HEK293 (cell line): ENCODE results near the gene TDRD10.

Experiments
- BCL11B ChIP-seq: fragments of 450-650 bp; formaldehyde crosslinking; IDR thresholded peaks from 2 replicates; pipeline ENCODE4 v1.5.1; 2016; ENCODE audit warnings: low read depth, missing biosample characterization, missing genetic modification characterization
- ELK4 ChIP-seq: IDR thresholded peaks from 2 replicates; pipeline ENCODE4 v1.6.1; 2011; ENCODE audit warnings: mild to moderate bottlenecking, low read depth, low read length, borderline replicate concordance
- KLF17 ChIP-seq: fragments of 450-650 bp; formaldehyde crosslinking; IDR thresholded peaks from 2 replicates; pipeline ENCODE4 v1.5.1; 2016; ENCODE audit warnings: missing biosample characterization, missing genetic modification characterization
- PRDM1 ChIP-seq: fragments of 450-650 bp; formaldehyde crosslinking; IDR thresholded peaks from 2 replicates; pipeline ENCODE4; 2016; ENCODE audit warnings: missing biosample characterization, missing genetic modification characterization
- SCRT2 ChIP-seq: fragments of 450-650 bp; formaldehyde crosslinking; IDR thresholded peaks from 2 replicates; pipeline ENCODE4 v1.5.1; 2016; ENCODE audit warnings: missing biosample characterization, missing genetic modification characterization
- SP2 ChIP-seq: fragments of 450-650 bp; formaldehyde crosslinking; IDR thresholded peaks from 2 replicates; pipeline ENCODE4 v1.5.1; 2016; ENCODE audit warnings: missing biosample characterization, missing genetic modification characterization
- ZBTB17 ChIP-seq: fragments of 450-650 bp; formaldehyde crosslinking; IDR thresholded peaks from 2 replicates; pipeline ENCODE4 v1.5.1; 2016; ENCODE audit warnings: missing biosample characterization, missing genetic modification characterization
- ZBTB21 ChIP-seq: fragments of 450-650 bp; formaldehyde crosslinking; IDR thresholded peaks from 2 replicates; pipeline ENCODE4 v1.5.1; 2017; ENCODE audit warnings: missing biosample characterization, missing genetic modification characterization
- ZBTB26 ChIP-seq: fragments of 450-650 bp; formaldehyde crosslinking; optimal IDR thresholded peaks from 2 replicates; pipeline ENCODE3; 2016; ENCODE audit warnings: missing biosample characterization, mild to moderate bottlenecking, missing genetic modification characterization
- ZBTB48 ChIP-seq: fragments of 450-650 bp; formaldehyde crosslinking; IDR thresholded peaks from 2 replicates; pipeline ENCODE4 v1.5.1; 2016; ENCODE audit warnings: missing biosample characterization, missing genetic modification characterization
- ZFP37 ChIP-seq: fragments of 450-650 bp; formaldehyde crosslinking; IDR thresholded peaks from 2 replicates; pipeline ENCODE4 v1.5.1; 2016; ENCODE audit warnings: missing biosample characterization, missing genetic modification characterization
- ZNF184 ChIP-seq: fragments of 450-650 bp; IDR thresholded peaks from 2 replicates; pipeline ENCODE4 v1.5.1; 2018; ENCODE audit warnings: missing biosample characterization, mild to moderate bottlenecking, missing genetic modification characterization
- ZNF19 ChIP-seq: fragments of 450-650 bp; formaldehyde crosslinking; IDR thresholded peaks from 2 replicates; pipeline ENCODE4; 2016; ENCODE audit warnings: missing biosample characterization, missing genetic modification characterization, low read depth
- ZNF211 ChIP-seq: fragments of 450-650 bp; formaldehyde crosslinking; IDR thresholded peaks from 2 replicates; pipeline ENCODE4 v1.5.1; 2016; ENCODE audit warnings: low read depth, missing biosample characterization, missing genetic modification characterization
- ZNF24 ChIP-seq: fragments of 450-650 bp; formaldehyde crosslinking; IDR thresholded peaks from 2 replicates; pipeline ENCODE4 v1.5.1; 2016; ENCODE audit warnings: missing biosample characterization, missing genetic modification characterization
- ZNF335 ChIP-seq: fragments of 450-650 bp; formaldehyde crosslinking; conservative IDR thresholded peaks from 2 replicates; pipeline ENCODE4 v1.5.1; 2016; ENCODE audit warnings: missing biosample characterization, missing genetic modification characterization
- ZNF362 ChIP-seq: fragments of 450-650 bp; formaldehyde crosslinking; IDR thresholded peaks from 2 replicates; pipeline ENCODE4 v1.5.1; 2016; ENCODE audit warnings: missing biosample characterization, missing genetic modification characterization
- ZNF391 ChIP-seq: fragments of 450-650 bp; formaldehyde crosslinking; IDR thresholded peaks from 2 replicates; pipeline ENCODE4 v1.5.1; 2016; ENCODE audit warnings: low read depth, missing biosample characterization, missing genetic modification characterization, borderline replicate concordance
- ZNF398 ChIP-seq: fragments of 450-650 bp; formaldehyde crosslinking; IDR thresholded peaks from 2 replicates; pipeline ENCODE4 v1.5.1; 2017; ENCODE audit warnings: missing biosample characterization, missing genetic modification characterization
- ZNF404 ChIP-seq: fragments of 450-650 bp; formaldehyde crosslinking; IDR thresholded peaks from 2 replicates; pipeline ENCODE4 v1.5.1; 2017; ENCODE audit warnings: missing biosample characterization, missing genetic modification characterization
- ZNF513 ChIP-seq: fragments of 450-650 bp; IDR thresholded peaks from 2 replicates; pipeline ENCODE4 v1.5.1; 2018; ENCODE audit warnings: missing biosample characterization, missing genetic modification characterization
- ZNF529 ChIP-seq: fragments of 450-650 bp; formaldehyde crosslinking; IDR thresholded peaks from 2 replicates; pipeline ENCODE4 v1.5.1; 2017; ENCODE audit warnings: missing genetic modification characterization, missing biosample characterization; ENCODE audit not compliant: insufficient replicate concordance
- ZNF560 ChIP-seq: fragments of 450-650 bp; formaldehyde crosslinking; IDR thresholded peaks from 2 replicates; pipeline ENCODE4 v1.5.1; 2017; ENCODE audit warnings: missing biosample characterization, missing genetic modification characterization, borderline replicate concordance
- ZNF561 ChIP-seq: fragments of 450-650 bp; IDR thresholded peaks from 2 replicates; pipeline ENCODE4 v1.5.1; 2018; ENCODE audit warnings: missing biosample characterization, missing genetic modification characterization, borderline replicate concordance
- ZNF580 ChIP-seq: fragments of 450-650 bp; formaldehyde crosslinking; IDR thresholded peaks from 2 replicates; pipeline ENCODE4 v1.5.1; 2016; ENCODE audit warnings: missing biosample characterization, missing genetic modification characterization
- ZNF596 ChIP-seq: fragments of 450-650 bp; IDR thresholded peaks from 2 replicates; pipeline ENCODE4 v1.5.0; 2018; ENCODE audit warnings: missing biosample characterization, mild to moderate bottlenecking, missing genetic modification characterization, moderate library complexity
- ZNF610 ChIP-seq: fragments of 450-650 bp; formaldehyde crosslinking; IDR thresholded peaks from 2 replicates; pipeline ENCODE4 v1.5.1; 2016; ENCODE audit warnings: missing biosample characterization, missing genetic modification characterization, borderline replicate concordance
- ZNF639 ChIP-seq: fragments of 450-650 bp; formaldehyde crosslinking; IDR thresholded peaks from 2 replicates; pipeline ENCODE4 v1.5.1; 2016; ENCODE audit warnings: missing biosample characterization, missing genetic modification characterization
- ZSCAN16 ChIP-seq: fragments of 450-650 bp; formaldehyde crosslinking; IDR thresholded peaks from 2 replicates; pipeline ENCODE4 v1.5.1; 2016; ENCODE audit warnings: missing biosample characterization, missing genetic modification characterization
- ZXDB ChIP-seq: fragments of 450-650 bp; formaldehyde crosslinking; IDR thresholded peaks from 2 replicates; pipeline ENCODE4 v1.5.1; 2016; ENCODE audit warnings: missing biosample characterization, missing genetic modification characterization

The TDRD10 gene

GRCh38 chr1:154483941-154484803 is 17.8 kb upstream of the TDRD10 start (continued):
- peak; percentile 90 for TF ChIP-seq ZNF639 (tag by site-specific recombination)
- TF ChIP-seq ZBTB21 (tag by site-specific recombination): peak; percentile 79
- 0 out of 2 replicates have a peak, but pooled peaks have one; percentile 15 for TF ChIP-seq ZNF19 (tag by site-specific recombination)
- TF ChIP-seq ZNF529: no peak
- peak; percentile 91; the same call in 1 of the 2 replicates for TF ChIP-seq ZNF24 (tag by site-specific recombination)
- no peak for TF ChIP-seq ZNF404 (tag by site-specific recombination)
- peak; percentile 38; the same call in 1 of the 2 replicates for TF ChIP-seq SCRT2 (tag by site-specific recombination)
- no peak for TF ChIP-seq ZFP37 (tag by site-specific recombination)
- peak; percentile 80 for TF ChIP-seq PRDM1 (tag by site-specific recombination)
- no peak for TF ChIP-seq ZNF561 (tag by site-specific recombination)
- no peak for TF ChIP-seq BCL11B (tag by site-specific recombination)
- TF ChIP-seq ZNF335: peak; percentile 90
- TF ChIP-seq ZNF513 (tag by site-specific recombination): no peak
- peak; percentile 80 for TF ChIP-seq ZXDB
- peak; percentile 95 for TF ChIP-seq ZBTB17
- peak; percentile 7 for TF ChIP-seq SP2 (tag by site-specific recombination)
- no peak; the same call in 1 of the 2 replicates for TF ChIP-seq ZNF391 (tag by site-specific recombination)
- TF ChIP-seq KLF17: peak; percentile 92
- TF ChIP-seq ZBTB26 (tag by site-specific recombination): no peak
- no peak for TF ChIP-seq ZNF610 (tag by site-specific recombination)
- 0 out of 2 replicates have a peak, but pooled peaks have one; percentile 36 for TF ChIP-seq ZBTB48 (tag by site-specific recombination)
- no peak for TF ChIP-seq ZNF362 (tag by site-specific recombination)
- TF ChIP-seq ZNF596 (tag by site-specific recombination): no peak
- TF ChIP-seq ELK4: no peak
- TF ChIP-seq ZNF184 (tag by site-specific recombination): peak; percentile 66; the same call in 1 of the 2 replicates
- TF ChIP-seq ZNF398 (tag by site-specific recombination): peak; percentile 67
- TF ChIP-seq ZNF211: no peak
- no peak for TF ChIP-seq ZSCAN16
- TF ChIP-seq ZNF560 (tag by site-specific recombination): no peak
- peak; percentile 89 for TF ChIP-seq ZNF580 (tag by site-specific recombination)
